ENCODE results near the gene TRMU. TPM values are rescaled to one million over a fixed set of nuclear protein-coding genes. Genes with fewer than 3 reads are reported as not detected.

The TRMU gene
- total and polyA plus RNA-seq, 2 experiments from 2014 or later: 48.3 to 70.4 TPM

GRCh38 chr22:46362934-46363515, 27.5 kb downstream of the TRMU start (continued):
- no peak for TF ChIP-seq ZNF462 (CRISPR knock-in tag; IDR thresholded peaks at IDR 0.05)
- no peak for TF ChIP-seq CTCF (conservative IDR thresholded peaks at IDR 0.05; ENCODE audit: low read depth in 2 of 2)
- no peak for TF ChIP-seq ETS1 (IDR thresholded peaks at IDR 0.05)
- TF ChIP-seq POLR2AphosphoS5 (IDR thresholded peaks at IDR 0.05; ENCODE audit: low read depth): no peak
- no peak for TF ChIP-seq ZNF114 (CRISPR knock-in tag; IDR thresholded peaks at IDR 0.05)
- no peak for TF ChIP-seq EZH2phosphoT487 (IDR thresholded peaks at IDR 0.05; ENCODE audit: unreplicated experiment)
- no peak for TF ChIP-seq EZH2 (IDR thresholded peaks at IDR 0.05; ENCODE audit: low read depth, unreplicated experiment)

Measured in GM23338 (cell line).